HG03025 (cell line): ENCODE results near the gene ZCCHC7.
"Not testable (repeated sequence)": the region's sequence is repeated elsewhere in the genome, so short reads cannot be mapped to it uniquely, and the experiment has no call there.

Experiments
- ATAC-seq: cut with Tn5 transposase; IDR thresholded peaks from one replicate; pipeline ENCODE4 v1.9.1; 2021; ENCODE audit warnings: mild to moderate bottlenecking, moderate library complexity; ENCODE audit not compliant: unreplicated experiment, low FRiP score

ZCCHC7 gene

DNA sequence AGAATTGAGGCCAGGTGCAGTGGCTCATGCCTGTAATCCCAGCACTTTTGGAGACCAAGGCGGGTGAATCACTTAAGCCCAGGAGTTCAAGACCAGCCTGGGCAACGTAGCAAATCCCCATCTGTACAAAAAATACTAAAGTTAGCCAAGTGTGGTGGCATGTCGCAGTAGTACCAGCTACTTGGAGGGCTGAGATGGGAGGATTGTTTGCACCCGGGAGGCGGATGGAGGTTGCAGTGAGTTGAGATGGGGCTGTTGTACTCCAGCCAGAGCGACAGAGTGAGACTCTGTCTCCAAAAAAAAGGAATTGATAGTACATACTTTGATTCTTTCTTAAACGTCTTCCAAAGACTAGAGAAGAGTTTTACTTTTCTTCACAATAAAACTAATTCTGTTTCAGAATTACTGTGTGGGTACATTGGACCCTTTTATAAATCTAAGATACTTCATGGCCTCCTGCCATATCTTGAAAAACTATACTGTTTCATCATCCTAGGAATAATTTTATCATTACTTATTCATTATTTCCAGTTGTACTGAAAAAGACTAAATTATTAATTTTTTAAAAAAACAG lies 170.1 kb downstream of the ZCCHC7 start:
- ATAC-seq, result no peak

DNA sequence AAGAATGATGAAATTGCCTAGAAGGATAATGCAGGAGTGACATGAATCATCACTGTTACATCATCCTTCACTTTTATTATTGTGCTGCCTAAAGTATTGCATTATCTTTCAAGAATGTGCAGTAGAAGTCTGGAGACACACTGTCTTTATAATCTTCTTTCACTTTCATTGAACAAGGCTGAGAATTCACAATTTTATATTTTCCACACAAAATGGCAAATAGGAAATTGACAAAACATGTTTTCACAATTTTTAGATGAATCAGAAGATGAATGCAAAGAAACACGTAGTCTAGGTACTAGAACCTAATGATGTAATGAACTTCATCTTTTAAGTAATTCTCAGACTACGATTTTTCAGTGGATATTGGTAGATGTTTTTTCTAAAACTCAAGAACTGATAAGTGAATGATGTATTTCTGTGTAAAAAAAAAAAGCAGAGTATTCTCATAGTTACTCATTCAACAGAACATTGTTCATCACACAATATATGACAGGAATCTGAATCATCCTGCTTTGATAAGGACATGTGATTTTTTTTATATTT lies 170.6 kb downstream of the ZCCHC7 start:
- ATAC-seq, result no peak

DNA sequence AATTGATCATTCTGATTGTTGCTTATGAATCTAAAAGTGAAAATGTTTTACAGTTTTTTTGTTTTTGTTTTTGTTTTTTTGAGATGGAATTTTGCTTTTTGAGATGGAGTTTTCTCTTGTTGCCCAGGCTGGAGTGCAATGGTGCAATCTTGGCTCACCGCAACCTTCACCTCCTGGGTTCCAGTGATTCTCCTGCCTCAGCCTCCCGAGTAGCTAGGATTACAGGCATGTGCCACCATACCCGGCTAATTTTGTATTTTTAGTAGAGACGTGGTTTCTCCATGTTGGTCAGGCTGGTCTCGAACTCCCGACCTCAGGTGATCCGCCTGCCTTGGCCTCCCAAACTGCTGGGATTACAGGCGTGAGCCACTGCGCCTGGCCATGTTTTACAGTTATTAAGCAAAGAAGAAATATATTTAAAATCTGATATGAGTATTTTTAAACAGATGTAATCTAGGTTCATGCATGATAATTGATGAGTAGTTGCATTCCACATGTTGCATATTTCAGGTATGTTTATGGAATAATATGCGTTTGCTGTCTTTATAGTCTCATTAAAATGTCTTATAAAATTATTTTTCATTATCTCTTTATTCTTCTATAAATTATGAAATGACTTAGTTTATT lies 171.4 kb downstream of the ZCCHC7 start:
- not testable (repeated sequence) for ATAC-seq

DNA sequence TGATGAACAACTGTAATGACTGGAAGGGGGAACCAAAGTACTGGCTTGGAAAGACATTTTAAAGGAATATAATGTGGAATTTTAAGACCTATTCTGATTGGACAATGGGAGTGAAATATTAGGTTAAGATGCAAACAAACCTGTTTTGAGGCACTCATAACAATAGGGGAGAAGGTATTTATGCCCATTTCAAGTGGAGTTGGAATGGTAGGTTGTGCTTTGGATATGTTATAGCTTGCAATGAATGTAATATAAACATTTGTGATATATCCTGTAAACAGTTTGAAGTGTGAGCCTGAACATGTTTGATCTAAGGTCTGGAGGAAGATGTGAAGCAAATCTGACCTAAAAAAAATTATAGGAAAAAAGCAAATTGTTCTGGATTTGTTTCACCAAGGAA lies 172.5 kb downstream of the ZCCHC7 start:
- ATAC-seq, result no peak

DNA sequence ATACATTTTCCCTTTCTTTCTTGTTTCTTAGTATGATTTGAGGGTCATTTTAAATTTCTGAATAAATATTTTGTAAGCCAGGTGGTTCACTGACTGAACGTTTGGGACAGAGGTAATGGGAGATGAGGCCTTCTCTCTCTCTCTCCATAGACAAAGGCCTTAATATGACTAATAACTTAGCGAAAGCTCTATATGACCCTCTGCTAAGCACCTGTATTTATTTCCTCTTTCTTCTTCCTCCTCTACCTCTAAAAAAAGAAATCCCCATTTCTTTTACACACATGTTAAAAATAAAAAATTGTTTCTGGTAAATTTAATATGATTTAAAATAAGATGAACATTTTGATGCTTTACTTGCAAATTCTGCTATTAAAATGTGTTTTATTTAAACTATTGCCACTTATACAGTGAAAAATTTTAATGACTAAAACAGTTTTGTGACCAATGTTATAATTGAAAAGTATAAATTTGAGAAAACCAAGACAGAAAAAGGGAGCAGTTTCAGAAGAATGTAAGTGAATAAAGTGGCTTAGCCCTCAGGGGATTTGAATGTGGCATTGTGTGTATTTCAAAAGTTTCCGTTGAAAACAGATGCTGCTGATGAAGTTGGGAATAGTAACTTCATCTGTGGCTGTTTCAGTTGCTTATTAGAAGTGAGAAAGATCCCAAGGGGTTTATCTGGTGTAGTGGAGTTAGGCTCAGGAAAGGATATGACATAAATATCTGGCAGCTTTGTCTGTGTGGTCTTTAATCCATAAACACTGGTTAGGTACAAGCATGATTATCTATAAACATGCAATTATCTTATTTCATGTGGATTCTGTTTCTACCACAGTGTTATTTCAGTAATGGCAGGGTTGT lies 173.5 kb downstream of the ZCCHC7 start:
- peak; percentile 48 for ATAC-seq

DNA sequence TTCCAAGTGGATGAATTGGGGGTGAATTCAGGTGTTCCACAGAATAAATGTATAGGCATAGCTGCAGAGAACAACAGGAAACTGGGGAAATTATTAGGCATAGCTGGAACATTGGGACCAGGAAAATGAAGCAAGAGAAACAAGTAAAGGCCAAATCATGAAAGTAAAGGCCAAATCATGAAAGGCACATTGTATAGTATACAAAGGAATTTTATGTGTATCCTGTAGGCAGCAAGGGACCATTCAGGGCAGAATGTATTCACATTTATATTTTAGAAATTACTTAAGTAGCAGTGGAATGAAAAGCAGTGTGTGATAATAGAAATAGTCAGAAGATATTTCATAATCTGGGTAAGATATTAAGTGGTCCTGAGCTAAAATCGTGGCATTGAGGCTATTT lies 174.8 kb downstream of the ZCCHC7 start:
- no peak for ATAC-seq

DNA sequence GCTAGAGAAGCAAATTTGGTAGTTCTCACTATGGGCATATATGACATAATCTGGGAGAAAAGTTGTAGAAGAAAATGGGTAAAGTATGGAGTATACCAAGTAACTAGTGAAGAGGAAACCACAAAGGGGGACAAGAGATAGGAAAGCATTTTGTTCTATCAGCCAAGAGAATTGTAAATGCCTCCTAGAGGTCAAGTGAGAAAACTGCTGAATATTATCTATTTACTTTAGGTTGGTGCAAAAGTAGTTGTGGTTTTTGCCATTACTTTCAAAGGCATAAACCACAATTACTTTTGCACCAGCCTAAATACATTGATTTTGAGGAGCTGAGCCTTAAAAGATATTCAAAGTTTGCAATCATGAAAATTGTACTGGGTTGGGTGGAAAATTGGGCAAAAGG lies 175.4 kb downstream of the ZCCHC7 start:
- ATAC-seq, result no peak

DNA sequence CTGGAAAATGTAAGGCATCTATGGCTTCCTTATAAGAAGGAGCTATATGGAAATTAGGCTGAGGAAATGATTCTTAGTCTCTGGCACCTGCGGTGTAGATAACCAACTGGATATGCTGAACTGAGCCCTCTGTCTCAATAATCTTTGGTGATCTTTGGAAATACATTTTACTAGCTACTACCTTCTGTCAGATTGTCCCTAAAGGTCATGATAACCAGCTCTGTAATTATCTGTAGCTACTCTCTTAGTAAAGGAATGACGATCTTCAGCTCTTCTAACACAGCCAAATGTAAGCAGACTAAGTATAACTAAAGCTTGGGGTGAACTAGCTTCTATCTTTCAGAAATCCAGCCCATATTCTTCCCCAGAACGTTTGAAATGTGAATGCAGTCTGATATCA lies 177.2 kb downstream of the ZCCHC7 start:
- no peak for ATAC-seq

DNA sequence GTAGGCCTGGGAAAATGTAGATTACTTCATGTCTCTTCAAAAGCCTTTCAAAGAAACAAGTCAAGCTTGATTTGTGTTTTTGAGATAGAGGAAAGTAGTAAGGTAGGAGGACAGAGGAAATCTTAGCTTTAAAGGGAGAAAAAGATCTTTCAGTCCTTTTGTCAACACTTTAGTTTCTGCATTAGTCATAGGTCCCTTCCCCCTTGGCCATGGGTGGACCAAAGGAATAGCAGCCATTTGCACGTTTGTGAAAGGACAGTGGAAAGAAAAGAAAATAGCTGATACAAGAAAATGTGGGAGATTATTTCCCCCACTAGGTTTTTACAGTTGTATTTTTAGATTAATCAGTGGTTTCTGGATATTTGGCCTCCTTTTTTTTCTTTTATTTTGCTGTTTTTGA lies 180.2 kb downstream of the ZCCHC7 start:
- no peak for ATAC-seq

DNA sequence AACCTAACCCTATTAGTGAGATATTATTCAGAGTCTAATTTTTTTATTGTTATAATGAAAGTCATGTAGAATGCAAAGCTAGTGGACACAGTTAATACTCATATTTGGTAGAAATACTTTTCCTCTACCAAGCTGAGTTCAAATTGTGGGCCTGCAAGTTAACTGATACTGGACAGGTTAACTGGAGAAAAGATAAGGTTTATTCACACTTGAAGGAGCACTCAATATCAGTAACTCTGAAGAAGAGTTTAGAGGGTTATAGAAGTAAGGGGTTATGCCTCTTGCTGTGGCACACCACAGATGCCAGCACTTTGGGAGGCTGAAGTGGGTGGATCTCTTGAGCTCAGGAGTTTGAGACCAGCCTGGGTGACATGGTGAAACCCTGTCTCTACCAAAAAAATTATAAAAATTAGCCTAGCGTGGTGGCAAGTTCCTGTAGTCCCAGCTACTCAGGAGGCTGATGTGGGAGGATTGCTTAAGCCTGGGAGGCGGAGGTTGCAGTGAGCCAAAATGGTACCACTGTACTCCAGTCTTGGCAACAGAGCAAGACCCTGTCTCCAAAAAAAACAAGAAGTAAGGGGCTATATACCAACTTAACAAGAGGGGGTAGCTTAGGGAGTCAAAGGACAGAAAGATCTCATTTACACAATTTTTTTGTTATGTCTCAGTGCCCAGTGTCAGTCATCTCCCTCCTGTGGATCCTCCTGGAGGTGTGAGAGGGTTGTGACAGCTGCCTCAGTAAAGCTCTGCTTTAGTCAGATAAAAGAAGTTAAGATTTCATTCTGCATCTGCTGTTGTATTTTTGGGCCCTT lies 180.9 kb downstream of the ZCCHC7 start:
- no peak for ATAC-seq

DNA sequence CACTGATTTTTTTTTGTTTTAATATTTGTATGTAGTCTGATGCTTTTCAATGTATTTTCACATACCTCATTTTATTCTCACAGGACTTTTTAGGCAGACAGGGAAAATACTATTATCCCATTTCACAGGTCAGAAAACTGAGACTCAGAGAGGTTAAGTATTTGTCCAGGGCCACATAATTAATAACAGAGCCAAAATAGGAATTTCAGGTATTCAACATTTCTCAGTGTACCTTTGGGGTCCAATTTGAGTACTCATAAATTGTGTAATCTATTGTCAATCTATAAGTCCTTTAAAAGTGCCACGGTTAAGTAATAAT lies 181.4 kb downstream of the ZCCHC7 start:
- no peak for ATAC-seq

DNA sequence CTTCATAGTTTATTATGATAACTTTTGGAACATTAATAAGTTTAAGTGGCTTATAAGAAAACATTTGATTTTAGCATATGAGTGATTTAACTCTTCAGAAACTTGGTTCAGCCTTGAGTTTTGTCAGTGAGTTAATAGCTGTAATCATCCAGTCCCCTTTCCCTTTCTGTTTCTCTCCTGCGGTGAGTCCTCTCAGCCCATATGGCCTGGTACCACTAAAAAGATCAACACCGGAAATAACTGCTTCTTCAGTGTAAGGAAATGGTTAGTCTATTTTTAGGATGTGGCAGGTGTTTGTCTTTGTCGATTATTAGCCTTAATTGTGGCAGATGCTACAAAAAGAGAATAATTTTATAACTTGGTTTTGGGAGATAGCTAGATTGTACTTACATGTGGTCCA lies 181.9 kb downstream of the ZCCHC7 start:
- peak; percentile 83 for ATAC-seq

DNA sequence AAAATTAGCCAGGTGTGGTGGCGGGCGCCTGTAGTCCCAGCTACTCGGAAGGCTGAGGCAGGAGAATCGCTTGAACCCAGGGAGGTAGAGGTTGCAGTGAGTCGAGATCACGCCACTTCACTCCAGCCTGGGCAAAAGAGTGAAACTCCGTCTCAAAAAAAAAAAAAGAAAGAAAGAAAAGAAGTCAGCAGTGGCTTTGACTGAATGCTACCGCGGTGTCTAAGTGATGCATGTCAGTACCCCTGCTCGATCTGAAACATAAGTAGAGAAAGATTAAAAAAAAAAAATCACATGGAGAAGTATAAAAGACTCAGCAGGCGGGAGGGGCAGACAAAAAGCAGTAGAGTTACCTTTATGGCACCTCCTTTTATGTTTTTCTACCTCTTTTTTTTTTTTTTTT lies 182.9 kb downstream of the ZCCHC7 start:
- ATAC-seq, result not testable (repeated sequence)

DNA sequence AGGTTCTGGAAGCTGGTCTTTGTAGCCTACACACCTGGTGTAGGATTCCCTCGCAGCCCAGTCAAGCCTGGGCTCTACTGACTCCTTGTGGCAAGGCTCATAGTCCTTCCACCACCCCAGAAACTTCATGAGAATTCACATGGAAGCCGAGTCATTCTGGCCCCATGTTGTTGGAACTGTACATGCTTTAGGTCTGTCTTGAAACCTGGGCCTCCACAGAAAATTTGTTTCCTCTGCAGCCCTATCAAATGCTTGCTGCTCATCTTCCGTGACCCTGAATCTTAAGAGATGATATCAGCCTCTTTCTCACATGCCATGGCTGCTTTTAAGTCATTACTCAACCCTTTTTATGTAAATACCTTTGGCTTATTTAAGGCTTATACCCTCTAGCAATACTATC lies 188.8 kb downstream of the ZCCHC7 start:
- no peak for ATAC-seq

DNA sequence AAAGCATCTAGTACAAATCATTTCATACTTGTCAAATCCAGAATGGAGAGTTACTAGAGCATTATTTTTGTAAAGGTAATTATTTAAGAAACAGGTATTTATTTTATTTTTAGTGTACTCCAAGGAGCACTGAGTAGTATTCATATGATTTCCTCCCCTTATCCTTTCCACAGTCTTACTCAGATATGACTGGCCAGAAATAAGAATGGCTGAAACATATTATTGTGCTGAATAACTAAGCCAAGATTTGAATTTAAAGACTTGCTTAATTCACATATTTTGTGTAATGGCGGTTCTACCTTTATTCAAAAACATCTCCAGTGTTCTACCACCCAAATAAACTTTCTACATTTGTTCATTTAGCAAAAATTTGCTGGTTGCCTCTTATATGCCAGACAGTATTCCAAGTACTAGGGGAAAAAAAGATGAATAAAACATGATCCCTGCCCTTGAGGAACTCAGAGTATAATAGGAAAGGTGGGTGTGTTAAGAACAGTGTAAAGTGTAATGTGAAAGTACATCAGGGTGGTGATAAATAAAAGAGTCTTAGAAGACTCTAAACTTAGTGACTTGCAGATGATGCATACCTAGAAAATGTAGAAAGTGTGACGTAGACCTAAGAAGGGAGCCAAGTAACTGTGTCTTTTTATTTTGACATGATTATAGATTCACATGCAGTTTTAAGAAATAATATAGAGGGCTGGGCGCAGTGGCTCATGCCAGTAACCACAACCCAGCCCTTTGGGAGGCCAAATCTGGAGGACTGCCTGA lies 191.7 kb downstream of the ZCCHC7 start:
- ATAC-seq, result no peak

DNA sequence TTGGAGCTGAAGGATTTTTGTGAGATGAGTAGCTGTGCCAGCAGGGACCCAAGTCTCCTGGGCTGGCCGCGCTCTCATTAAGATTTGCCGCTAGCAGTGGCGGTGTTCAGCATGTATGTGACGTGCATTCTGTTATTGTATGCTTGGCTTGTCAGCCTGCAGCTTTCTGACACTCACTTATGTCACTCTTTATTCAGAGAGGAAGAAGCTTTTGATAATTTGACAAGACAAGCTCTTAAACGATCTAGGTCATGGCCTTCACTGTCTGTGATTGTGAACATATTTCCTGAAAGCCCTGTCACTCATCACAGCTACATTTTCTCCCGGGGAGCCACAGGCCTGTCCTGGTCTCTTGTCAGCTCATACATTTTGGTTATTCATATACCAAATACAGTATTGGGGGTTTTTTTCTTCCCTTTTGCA lies 203.9 kb downstream of the ZCCHC7 start:
- ATAC-seq, result no peak

DNA sequence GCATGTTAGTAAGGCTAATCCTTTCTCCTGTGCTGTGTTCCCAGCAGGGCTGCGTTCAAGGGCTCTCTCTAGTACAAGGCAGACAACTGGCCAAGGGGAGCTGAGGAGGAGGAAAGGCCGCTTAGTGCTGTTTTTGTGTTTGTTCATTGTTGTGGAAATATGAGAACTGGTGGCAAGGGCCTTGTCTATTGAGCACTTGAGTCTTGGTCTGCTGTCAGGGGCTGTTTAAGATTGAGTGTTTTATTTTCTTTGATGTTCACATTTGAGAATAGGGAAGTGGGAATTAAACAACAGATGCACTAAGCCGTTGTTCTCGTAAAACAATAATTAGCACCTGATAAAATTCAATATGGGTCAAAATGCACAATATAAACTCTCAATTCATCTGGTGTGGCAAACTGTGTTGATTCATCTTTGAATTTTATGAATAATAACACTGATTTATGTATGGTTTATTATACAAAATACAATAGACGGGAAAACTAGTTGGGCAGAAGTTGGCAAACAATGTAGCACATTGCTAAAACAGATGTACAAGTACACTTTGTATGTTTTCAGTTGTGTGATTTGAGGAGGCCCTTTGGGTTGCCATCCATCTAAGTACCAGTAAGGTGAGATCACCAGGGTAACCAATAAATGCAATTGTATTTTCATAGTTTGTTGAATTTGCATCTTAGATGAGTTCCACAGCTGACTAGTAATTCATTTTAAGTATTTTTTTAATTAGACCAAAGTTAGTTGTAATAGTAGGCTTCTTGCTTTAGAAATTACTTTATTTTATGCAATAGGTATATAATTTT lies 204.5 kb downstream of the ZCCHC7 start:
- no peak for ATAC-seq

DNA sequence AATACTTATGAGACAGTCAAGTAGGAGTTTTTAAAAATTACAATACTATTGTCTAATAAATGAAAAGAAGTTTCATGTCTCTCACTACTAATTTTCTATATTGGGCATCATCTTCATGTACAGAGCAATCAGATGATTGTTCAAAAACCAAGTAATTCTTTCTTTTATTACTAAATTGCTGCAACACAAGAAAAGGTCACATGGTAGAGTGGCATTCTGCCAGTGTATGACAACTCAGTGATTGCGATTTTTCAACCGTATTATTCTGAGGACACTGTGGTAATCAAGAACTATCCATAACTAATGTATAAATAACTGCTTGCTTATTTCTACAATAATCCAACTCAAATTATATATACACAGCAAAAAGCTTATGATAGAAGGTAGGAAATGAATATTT lies 205.4 kb downstream of the ZCCHC7 start:
- ATAC-seq, result no peak

DNA sequence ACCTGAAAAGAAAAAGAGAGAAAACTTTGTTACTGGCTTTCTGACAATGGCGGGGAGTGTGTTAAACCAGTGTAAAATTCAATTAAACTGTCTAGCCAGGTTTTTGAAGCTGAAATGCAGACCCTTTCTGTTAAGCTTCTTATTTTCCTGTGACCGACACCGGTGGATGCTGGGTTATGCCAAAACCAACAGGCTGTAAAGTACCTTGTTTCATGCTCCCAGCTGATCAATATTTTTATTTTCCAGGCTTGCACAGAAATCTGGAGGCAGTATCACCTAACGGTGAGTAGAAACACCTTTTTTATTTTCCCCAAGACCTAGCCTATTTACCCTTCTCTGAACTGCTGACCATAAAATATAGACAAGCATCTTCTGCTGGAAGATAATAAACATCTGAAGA lies 207.2 kb downstream of the ZCCHC7 start:
- no peak for ATAC-seq
